ENCODE data around the gene GBP5.
"Not testable (repeated sequence)": the region's sequence is repeated elsewhere in the genome, so short reads cannot be mapped to it uniquely, and the experiment has no call there.

The GBP5 gene

GRCh38 chr1:89257041-89257440 lies 15.6 kb downstream of the GBP5 start:
- Mint-ChIP-seq H3K27ac (no peak overlapping the region), H3K9me3 (no peaks in the 10 kb centered on the region), H3K4me3 (no peak overlapping the region), H3K27me3 (ENCODE audit: low read depth) (no peaks in the 10 kb centered on the region), H3K36me3 (ENCODE audit: low read depth) (no peaks in the 10 kb centered on the region), H3K4me1 (peaks cover 27% of the 10 kb centered on the region)
- no peak for TF ChIP-seq CTCF (IDR thresholded peaks at IDR 0.05; ENCODE audit: unreplicated experiment in 3 of 3)

- not testable (repeated sequence) for H3K9me3 Mint-ChIP-seq; H3K4me3 Mint-ChIP-seq; H3K36me3 Mint-ChIP-seq (ENCODE audit: low read depth); H3K27ac Mint-ChIP-seq; H3K27me3 Mint-ChIP-seq (ENCODE audit: low read depth)
- peaks cover 12% of the 10 kb centered on the region for H3K4me1 Mint-ChIP-seq
Observed at GRCh38 chr1:89255581-89255980, 17.1 kb downstream of the GBP5 start.

GRCh38 chr1:89254658-89255287 lies 17.9 kb downstream of the GBP5 start:
- Mint-ChIP-seq H3K27ac (no peak overlapping the region), H3K4me3 (no peak overlapping the region), H3K27me3 (ENCODE audit: low read depth) (no peaks in the 10 kb centered on the region), H3K9me3 (no peaks in the 10 kb centered on the region), H3K36me3 (ENCODE audit: low read depth) (no peaks in the 10 kb centered on the region), H3K4me1 (peaks cover 6% of the 10 kb centered on the region)
- no peak for TF ChIP-seq CTCF (IDR thresholded peaks at IDR 0.05; ENCODE audit: unreplicated experiment in 3 of 3)

- H3K36me3 Mint-ChIP-seq (ENCODE audit: low read depth), result no peaks in the 10 kb centered on the region
- no peak overlapping the region for H3K27ac Mint-ChIP-seq
- H3K4me3 Mint-ChIP-seq, result no peak overlapping the region
- H3K9me3 Mint-ChIP-seq, result peaks cover 6% of the 10 kb centered on the region
- no peaks in the 10 kb centered on the region for H3K4me1 Mint-ChIP-seq
- H3K27me3 Mint-ChIP-seq (ENCODE audit: low read depth), result no peaks in the 10 kb centered on the region
- no peak for TF ChIP-seq CTCF (IDR thresholded peaks at IDR 0.05; ENCODE audit: unreplicated experiment in 3 of 3)
Observed at GRCh38 chr1:89243046-89243445, 29.6 kb downstream of the GBP5 start.

Measured in nephron (organoid).